CD8-positive, alpha-beta memory T cell (primary cell): Measurements from ENCODE around the gene DEFB132. TPM values are rescaled to one million over a fixed set of nuclear protein-coding genes. Genes with fewer than 3 reads are reported as not detected.

Source experiments
- CTCF ChIA-PET: fragments of 350-600 bp; sonication (Branson Sonifier 250); formaldehyde crosslinking; loops from one replicate; lab custom pipeline; 2021; ENCODE audit warnings: antibody characterized with exemption; lab: Charles Lee
- POLR2A ChIA-PET: fragments of 350-600 bp; sonication (Branson Sonifier 250); formaldehyde crosslinking; loops from one replicate; lab custom pipeline; 2021; ENCODE audit warnings: antibody characterized with exemption; lab: Charles Lee
- DNase-seq, 5 donors: peaks; one replicate each; pipeline versions ENCODE4 v3.0.0 to v3.0.0-alpha.2; 2020 to 2022; ENCODE audit warnings: mixed read lengths in 1 of 5
- H3K27ac ChIP-seq: one replicate; pipeline ENCODE4 v1.7.0; 2013; ENCODE audit warnings: low read depth, mild to moderate bottlenecking, low read length, moderate library complexity
- H3K27me3 ChIP-seq: 2 replicates; pipeline ENCODE4 v1.7.0; 2013; ENCODE audit warnings: low read length, mild to moderate bottlenecking; ENCODE audit not compliant: insufficient read depth, poor library complexity, severe bottlenecking
- H3K36me3 ChIP-seq: 2 replicates; pipeline ENCODE4 v1.7.0; 2013; ENCODE audit warnings: mild to moderate bottlenecking, low read length, moderate library complexity; ENCODE audit not compliant: insufficient read depth
- H3K4me1 ChIP-seq: 2 replicates; pipeline ENCODE4 v1.7.0; 2013; ENCODE audit warnings: mild to moderate bottlenecking, low read length, moderate library complexity; ENCODE audit not compliant: insufficient read depth
- H3K4me3 ChIP-seq: 2 replicates; pipeline ENCODE4 v1.7.0; 2013; ENCODE audit warnings: mild to moderate bottlenecking, low read length
- H3K9me3 ChIP-seq: 2 replicates; pipeline ENCODE4 v1.7.0; 2013; ENCODE audit warnings: mild to moderate bottlenecking, low read length
- H3K27ac Mint-ChIP-seq, 8 donors: one replicate each; pipeline ENCODE4 v1.8.0; 2020 to 2021; ENCODE audit warnings: mixed read lengths in 8 of 8, mild to moderate bottlenecking in 6 of 8, inconsistent platforms in 3 of 8, moderate library complexity in 3 of 8
- H3K27me3 Mint-ChIP-seq, 2 donors: one replicate each; pipeline ENCODE4 v1.8.0; 2020 to 2021; ENCODE audit warnings: mixed read lengths in 2 of 2, mild to moderate bottlenecking in 1 of 2, moderate library complexity in 1 of 2
- H3K36me3 Mint-ChIP-seq, 3 donors: one replicate each; pipeline ENCODE4 v1.8.0; 2020 to 2021; ENCODE audit warnings: mixed read lengths in 3 of 3, inconsistent platforms in 1 of 3, mild to moderate bottlenecking in 1 of 3
- H3K4me1 Mint-ChIP-seq, 3 donors: one replicate each; pipeline ENCODE4 v1.8.0; 2020 to 2021; ENCODE audit warnings: mixed read lengths in 3 of 3, inconsistent platforms in 1 of 3, mild to moderate bottlenecking in 1 of 3
- H3K4me3 Mint-ChIP-seq, 7 donors: one replicate each; pipeline ENCODE4 v1.8.0; 2020 to 2021; ENCODE audit warnings: mixed read lengths in 7 of 7, mild to moderate bottlenecking in 6 of 7, moderate library complexity in 4 of 7, inconsistent platforms in 2 of 7
- H3K9me3 Mint-ChIP-seq, 5 donors: one replicate each; pipeline ENCODE4 v1.8.0; 2020 to 2022; ENCODE audit warnings: mixed read lengths in 5 of 5, mild to moderate bottlenecking in 3 of 5, moderate library complexity in 2 of 5, inconsistent platforms in 1 of 5
- polyA plus RNA-seq: library from polyadenylated mRNA; unstranded; fragments of 300-500 nt; fragmentation: Illumina TruSeq; gene quantifications from one replicate; pipeline ENCODE4 v1.2.3, GENCODE V29; 2021
- total RNA-seq, 2 experiments: library from RNA; stranded (reverse); gene quantifications; one replicate each; pipeline ENCODE4 v1.2.3, GENCODE V29; 2021

DEFB132 gene
- total and polyA plus RNA-seq, 3 experiments from 2014 or later = not detected

GRCh38 chr20:298776-299391 lies 41.4 kb downstream of the DEFB132 start:
- H3K27me3 Mint-ChIP-seq = peaks cover 0 to 2% of the 10 kb centered on the region in 2 donors
- Histone ChIP-seq H3K36me3 (peaks cover 6% of the 10 kb centered on the region), H3K9me3 (no peaks in the 10 kb centered on the region), H3K27ac (peak overlapping the region; percentile 84), H3K27me3 (no peaks in the 10 kb centered on the region), H3K4me1 (peaks cover 26% of the 10 kb centered on the region), H3K4me3 (peak overlapping the region; percentile 95)
- DNase-seq = no peak
- CTCF ChIA-PET = interaction anchor here (1.2 to 3.4 kb wide), 4 partner anchors 11 to 33 kb away, joined by 3 to 17 read pairs (median 10); partner anchors contain the start of gene SOX12
- peak overlapping the region; percentile 96 to 100 (median 98) for H3K4me3 Mint-ChIP-seq
- peaks cover 0 to 24% (median 2%) of the 10 kb centered on the region in 3 donors for H3K36me3 Mint-ChIP-seq
- peaks cover 37 to 47% (median 42%) of the 10 kb centered on the region in 3 donors for H3K4me1 Mint-ChIP-seq
- H3K27ac Mint-ChIP-seq = peak overlapping the region; percentile 86 to 99 (median 98)
- POLR2A ChIA-PET = interaction anchor here (1.0 to 4.5 kb wide), 4 partner anchors 11 to 33 kb away, joined by 3 to 62 read pairs (median 5); partner anchors contain the start of gene SOX12
- H3K9me3 Mint-ChIP-seq = peaks cover 0 to 4% (median 0%) of the 10 kb centered on the region in 5 donors

- Mint-ChIP-seq H3K4me3 (peak overlapping the region in 6 of 7 donors; percentile 18 to 100 (median 55)), H3K27me3 (peaks cover 0 to 2% of the 10 kb centered on the region in 2 donors), H3K36me3 (peaks cover 0 to 24% (median 2%) of the 10 kb centered on the region in 3 donors), H3K9me3 (peaks cover 0 to 4% (median 0%) of the 10 kb centered on the region in 5 donors), H3K27ac (peak overlapping the region in 5 of 8 donors; percentile 8 to 99 (median 62)), H3K4me1 (peaks cover 37 to 47% (median 42%) of the 10 kb centered on the region in 3 donors)
- H3K36me3 ChIP-seq = peaks cover 6% of the 10 kb centered on the region
- no peaks in the 10 kb centered on the region for H3K27me3 ChIP-seq
- H3K4me3 ChIP-seq = no peak overlapping the region
- ChIA-PET POLR2A (interaction anchor here (4.5 kb wide), 1 partner anchor 24 kb away, joined by 62 read pairs; the partner anchor contains the start of gene SOX12), CTCF (interaction anchor here (1.0 to 3.0 kb wide), 3 partner anchors 24 to 34 kb away, joined by 3 to 14 read pairs (median 3); partner anchors contain the start of gene SOX12)
- H3K4me1 ChIP-seq = peaks cover 26% of the 10 kb centered on the region
- no peaks in the 10 kb centered on the region for H3K9me3 ChIP-seq
- DNase-seq = no peak
- H3K27ac ChIP-seq = no peak overlapping the region
Observed at GRCh38 chr20:300345-300990, 42.9 kb downstream of the DEFB132 start.

GRCh38 chr20:301886-302848 lies 44.6 kb downstream of the DEFB132 start:
- H3K27ac ChIP-seq = no peak overlapping the region
- DNase-seq = no peak
- Mint-ChIP-seq H3K4me1 (peaks cover 28 to 33% (median 29%) of the 10 kb centered on the region in 3 donors), H3K36me3 (peaks cover 0 to 20% (median 2%) of the 10 kb centered on the region in 3 donors), H3K27ac (peak overlapping the region in 4 of 8 donors; percentile 3 to 88 (median 60)), H3K4me3 (no peak overlapping the region), H3K9me3 (peaks cover 0 to 3% (median 0%) of the 10 kb centered on the region in 5 donors), H3K27me3 (peaks cover 0 to 2% of the 10 kb centered on the region in 2 donors)
- peaks cover 6% of the 10 kb centered on the region for H3K36me3 ChIP-seq
- no peaks in the 10 kb centered on the region for H3K9me3 ChIP-seq
- peaks cover 16% of the 10 kb centered on the region for H3K4me1 ChIP-seq
- ChIA-PET POLR2A (interaction anchor here (0.6 kb wide), 1 partner anchor 8 kb away, joined by 5 read pairs; no protein-coding TSS in a partner anchor), CTCF (interaction anchor here (1.3 to 1.4 kb wide), 2 partner anchors 22 to 36 kb away, joined by 3 read pairs; no protein-coding TSS in a partner anchor)
- H3K4me3 ChIP-seq = no peak overlapping the region
- no peaks in the 10 kb centered on the region for H3K27me3 ChIP-seq

- H3K9me3 Mint-ChIP-seq = no peaks in the 10 kb centered on the region
- H3K27ac Mint-ChIP-seq = no peak overlapping the region
- POLR2A ChIA-PET = no interaction called here
- DNase-seq = no peak
- no peak overlapping the region for H3K4me3 ChIP-seq
- H3K27me3 ChIP-seq = no peaks in the 10 kb centered on the region
- CTCF ChIA-PET = interaction anchor here (1.0 to 1.2 kb wide), 3 partner anchors 16 to 39 kb away, joined by 3 to 4 read pairs (median 3); no protein-coding TSS in a partner anchor
- peaks cover 0 to 4% (median 2%) of the 10 kb centered on the region in 3 donors for H3K36me3 Mint-ChIP-seq
- peaks cover 14 to 17% (median 14%) of the 10 kb centered on the region in 3 donors for H3K4me1 Mint-ChIP-seq
- H3K4me1 ChIP-seq = peaks cover 11% of the 10 kb centered on the region
- H3K27ac ChIP-seq = no peak overlapping the region
- H3K4me3 Mint-ChIP-seq = no peak overlapping the region
- no peaks in the 10 kb centered on the region for H3K9me3 ChIP-seq
- H3K27me3 Mint-ChIP-seq = no peaks in the 10 kb centered on the region
- H3K36me3 ChIP-seq = no peaks in the 10 kb centered on the region
Observed at GRCh38 chr20:305745-306144, 48.2 kb downstream of the DEFB132 start.

GRCh38 chr20:308427-309038 lies 51.0 kb downstream of the DEFB132 start:
- no peaks in the 10 kb centered on the region for H3K36me3 Mint-ChIP-seq
- no peaks in the 10 kb centered on the region for H3K27me3 Mint-ChIP-seq
- H3K9me3 Mint-ChIP-seq = no peaks in the 10 kb centered on the region
- CTCF ChIA-PET = no interaction called here
- DNase-seq = no peak
- peak overlapping the region in 2 of 8 donors; percentile 48 to 56 for H3K27ac Mint-ChIP-seq
- POLR2A ChIA-PET = no interaction called here
- no peaks in the 10 kb centered on the region for H3K27me3 ChIP-seq
- peaks cover 11% of the 10 kb centered on the region for H3K4me1 ChIP-seq
- H3K27ac ChIP-seq = no peak overlapping the region
- H3K4me3 ChIP-seq = no peak overlapping the region
- H3K4me3 Mint-ChIP-seq = no peak overlapping the region
- H3K9me3 ChIP-seq = no peaks in the 10 kb centered on the region
- H3K36me3 ChIP-seq = no peaks in the 10 kb centered on the region
- peaks cover 9 to 14% (median 10%) of the 10 kb centered on the region in 3 donors for H3K4me1 Mint-ChIP-seq

- no peaks in the 10 kb centered on the region for H3K9me3 Mint-ChIP-seq
Observed at GRCh38 chr20:309306-309840, 51.8 kb downstream of the DEFB132 start.

More at GRCh38 chr20:309306-309840, 51.8 kb downstream of the DEFB132 start:
- no peak for DNase-seq
- Mint-ChIP-seq H3K27me3 (no peaks in the 10 kb centered on the region), H3K4me1 (peaks cover 9 to 14% (median 10%) of the 10 kb centered on the region in 3 donors), H3K36me3 (no peaks in the 10 kb centered on the region), H3K4me3 (peak overlapping the region in 2 of 7 donors; percentile 16 to 20), H3K27ac (peak overlapping the region in 2 of 8 donors; percentile 7 to 47)
- Histone ChIP-seq H3K27ac (no peak overlapping the region), H3K36me3 (no peaks in the 10 kb centered on the region), H3K4me1 (peaks cover 11% of the 10 kb centered on the region), H3K4me3 (no peak overlapping the region), H3K9me3 (no peaks in the 10 kb centered on the region), H3K27me3 (no peaks in the 10 kb centered on the region)
- POLR2A ChIA-PET = interaction anchor here (0.9 kb wide), 1 partner anchor 11 kb away, joined by 3 read pairs; no protein-coding TSS in a partner anchor
- CTCF ChIA-PET = interaction anchor here (1.2 kb wide), 2 partner anchors 11 to 21 kb away, joined by 3 read pairs; no protein-coding TSS in a partner anchor
